BJ (cell line): ENCODE results near the gene DNAH2. TPM values are rescaled to one million over a fixed set of nuclear protein-coding genes. Genes with fewer than 3 reads are reported as not detected.

Source experiments
- CTCF ChIA-PET: fragments of 350-600 bp; formaldehyde crosslinking; extraction: SDS; loops from one replicate; lab custom pipeline; 2021; ENCODE audit warnings: antibody characterized with exemption, inconsistent platforms; lab: Yijun Ruan, JAX
- POLR2A ChIA-PET: fragments of 300-600 bp; sonication (Branson Sonifier 250); formaldehyde crosslinking; extraction: SDS; loops from one replicate; lab custom pipeline; 2021; ENCODE audit warnings: antibody characterized with exemption; lab: Charles Lee
- DNase-seq: peaks from one replicate; pipeline ENCODE4 v3.0.0-alpha.2; 2011; ENCODE audit warnings: low read depth
- H3K27me3 ChIP-seq: 2 replicates; pipeline ENCODE4 v1.6.0; 2011; ENCODE audit warnings: low read length; ENCODE audit not compliant: control insufficient read depth, insufficient read depth
- H3K36me3 ChIP-seq: 2 replicates; pipeline ENCODE4 v1.5.1; 2011; ENCODE audit warnings: low read length; ENCODE audit not compliant: control insufficient read depth, insufficient read depth
- H3K4me3 ChIP-seq: 2 replicates; pipeline ENCODE4 v1.5.1; 2011; ENCODE audit warnings: low read depth, mild to moderate bottlenecking, control low read depth, low read length
- CTCF ChIP-seq: IDR thresholded peaks from 2 replicates; pipeline ENCODE4 v1.5.1; 2011; ENCODE audit warnings: low read depth, mild to moderate bottlenecking, control low read depth, inconsistent platforms, low read length, moderate library complexity; ENCODE audit not compliant: insufficient read depth
- polyA plus RNA-seq: library from polyadenylated mRNA; depleted of rRNA; stranded (reverse); fragments of >200 nt; gene quantifications from 2 replicates; pipeline ENCODE4 v1.2.3, GENCODE V29; 2011

Gene DNAH2
- polyA plus RNA-seq, 1 experiment = 0.10 TPM

DNA sequence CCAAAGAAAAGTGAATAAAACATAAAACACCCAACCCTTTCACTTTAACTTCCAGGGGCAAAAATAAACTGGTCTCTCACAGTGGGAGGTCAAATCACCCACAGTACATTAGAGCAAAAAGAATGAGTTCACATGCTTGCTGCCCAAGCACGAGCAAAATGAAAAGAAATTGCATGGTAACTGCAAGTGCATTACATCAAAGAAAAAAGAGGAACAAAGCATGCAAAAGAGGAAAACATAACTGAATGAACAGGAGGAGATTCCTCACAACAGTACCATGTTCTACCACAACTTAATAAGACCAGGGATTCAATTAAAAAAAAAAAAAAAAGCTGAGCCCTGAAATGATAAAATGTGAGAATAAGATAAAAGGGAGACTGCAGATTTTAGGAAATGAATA is 12.3 kb downstream of the DNAH2 start:
- no peak for DNase-seq
- CTCF ChIA-PET = interaction anchor here (0.6 to 2.8 kb wide), 4 partner anchors 13 to 108 kb away, joined by 3 to 23 read pairs (median 3); partner anchors contain the start of gene TP53
- Histone ChIP-seq H3K4me3 (no peak overlapping the region), H3K27me3 (peaks cover 7% of the 10 kb centered on the region), H3K36me3 (no peaks in the 10 kb centered on the region)
- POLR2A ChIA-PET = no interaction called here
- TF ChIP-seq CTCF = no peak

- Histone ChIP-seq H3K36me3 (no peaks in the 10 kb centered on the region), H3K27me3 (peaks cover 13% of the 10 kb centered on the region), H3K4me3 (no peak overlapping the region)
- no peak for DNase-seq
- CTCF ChIA-PET = interaction anchor here (0.6 to 0.7 kb wide), 2 partner anchors 11 to 52 kb away, joined by 3 read pairs; no protein-coding TSS in a partner anchor
- POLR2A ChIA-PET = no interaction called here
- no peak for TF ChIP-seq CTCF
Observed at GRCh38 chr17:7732981-7733539, 15.5 kb downstream of the DNAH2 start.

DNA sequence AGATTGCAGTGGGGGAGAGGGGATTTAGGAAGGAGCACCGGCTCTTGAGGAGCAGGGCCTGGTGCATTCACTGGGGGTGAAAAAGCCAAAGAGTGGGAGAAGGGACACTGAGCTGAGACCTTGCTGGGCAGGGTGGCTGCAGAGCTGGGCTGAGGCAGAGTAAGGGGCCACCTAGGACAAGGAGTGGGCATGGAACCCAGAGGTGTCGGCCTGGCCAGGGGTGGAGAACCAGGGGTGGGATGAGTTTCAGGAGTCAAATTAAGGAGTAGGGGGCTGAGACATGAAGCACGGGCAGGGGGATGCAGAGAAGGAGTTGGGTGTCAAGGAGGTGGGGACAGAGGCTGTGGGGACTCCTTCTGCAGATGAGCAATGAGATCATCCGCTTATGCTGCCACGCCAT is 20.1 kb downstream of the DNAH2 start:
- TF ChIP-seq CTCF = no peak
- no peak overlapping the region for H3K4me3 ChIP-seq
- peaks cover 14% of the 10 kb centered on the region for H3K27me3 ChIP-seq
- DNase-seq = no peak
- POLR2A ChIA-PET = no interaction called here
- CTCF ChIA-PET = interaction anchor here (0.9 kb wide), 1 partner anchor 44 kb away, joined by 3 read pairs; no protein-coding TSS in a partner anchor
- H3K36me3 ChIP-seq = no peaks in the 10 kb centered on the region

GRCh38 chr17:7739746-7740145 is 22.2 kb downstream of the DNAH2 start:
- POLR2A ChIA-PET = no interaction called here
- no peak for TF ChIP-seq CTCF
- CTCF ChIA-PET = interaction anchor here (0.8 kb wide), 1 partner anchor 16 kb away, joined by 3 read pairs; no protein-coding TSS in a partner anchor

DNA sequence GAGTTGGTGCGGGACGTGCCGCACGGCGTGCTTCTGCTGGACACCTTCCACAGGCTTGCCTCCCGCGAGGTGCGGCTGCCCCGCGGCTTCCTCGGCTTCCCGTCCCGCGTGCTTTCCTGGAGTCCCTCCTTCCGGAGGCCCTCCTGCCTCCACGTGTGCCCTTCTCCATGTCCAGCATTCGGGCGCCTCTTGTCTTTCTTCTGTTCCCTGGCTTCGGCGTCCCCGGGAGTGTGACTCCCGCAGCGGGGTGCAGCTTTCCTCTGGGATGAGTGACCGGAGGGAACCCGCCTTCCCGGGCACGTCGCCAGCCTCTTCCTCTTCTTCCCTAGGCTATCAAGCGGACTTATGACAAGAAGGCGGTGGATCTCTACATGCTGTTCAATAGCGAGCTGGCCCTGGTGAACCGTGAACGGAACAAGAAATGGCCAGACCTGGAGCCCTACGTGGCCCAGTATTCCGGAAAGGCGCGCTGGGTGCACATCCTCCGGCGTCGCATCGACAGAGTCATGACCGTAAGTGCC is 23.0 kb downstream of the DNAH2 start:
- Histone ChIP-seq H3K36me3 (no peaks in the 10 kb centered on the region), H3K4me3 (no peak overlapping the region), H3K27me3 (peaks cover 9% of the 10 kb centered on the region)
- ChIA-PET CTCF (interaction anchor here (0.5 to 1.0 kb wide), 3 partner anchors 10 to 42 kb away, joined by 3 to 4 read pairs (median 4); partner anchors contain the start of gene EFNB3), POLR2A (no interaction called here)
- no peak for TF ChIP-seq CTCF
- no peak for DNase-seq

More at GRCh38 chr17:7739746-7740145, 22.2 kb downstream of the DNAH2 start:
- Histone ChIP-seq H3K36me3 (no peaks in the 10 kb centered on the region), H3K4me3 (no peak overlapping the region), H3K27me3 (peaks cover 9% of the 10 kb centered on the region)
- no peak for DNase-seq
